GM23338 (cell line): ENCODE results near the gene CNDP1. TPM values are rescaled to one million over a fixed set of nuclear protein-coding genes. Genes with fewer than 3 reads are reported as not detected.

Experiments used
- ATAC-seq: fragments of 200-7000 bp; cut with Tn5 transposase; 3 replicates; pipeline ENCODE4 v1.9.1; 2020
- DNase-seq: peaks from one replicate; pipeline ENCODE4 v3.0.0-alpha.2; 2015; ENCODE audit warnings: low spot score
- H2AFZ ChIP-seq: fragments of 200-600 bp; sonication (generic); 2 replicates; pipeline ENCODE4 v1.8.0; 2016; ENCODE audit warnings: antibody characterized with exemption, mild to moderate bottlenecking, moderate library complexity
- H3F3A ChIP-seq: fragments of 200-600 bp; sonication (generic); replicated peaks from 2 replicates; pipeline ENCODE4 v1.8.0; 2017; ENCODE audit warnings: antibody characterized with exemption, mixed run types, low read depth
- H3K27ac ChIP-seq: fragments of 200-600 bp; sonication (generic); 2 replicates; pipeline ENCODE4 v1.6.1; 2016; ENCODE audit warnings: low read depth
- H3K27me3 ChIP-seq: fragments of 200-600 bp; sonication (generic); 2 replicates; pipeline ENCODE4 v1.8.0; 2016; ENCODE audit warnings: mild to moderate bottlenecking, mixed run types, moderate library complexity; ENCODE audit not compliant: insufficient read depth
- H3K36me3 ChIP-seq: fragments of 200-600 bp; sonication (generic); 2 replicates; pipeline ENCODE4 v1.8.0; 2016; ENCODE audit warnings: mild to moderate bottlenecking; ENCODE audit not compliant: insufficient read depth
- H3K4me1 ChIP-seq: fragments of 200-600 bp; sonication (generic); 2 replicates; pipeline ENCODE4 v1.8.0; 2016; ENCODE audit warnings: mild to moderate bottlenecking, moderate library complexity; ENCODE audit not compliant: insufficient read depth
- H3K4me2 ChIP-seq: fragments of 200-600 bp; sonication (generic); 2 replicates; pipeline ENCODE4 v1.7.1; 2017; ENCODE audit warnings: mixed run types
- H3K4me3 ChIP-seq: fragments of 200-600 bp; sonication (generic); 2 replicates; pipeline ENCODE4 v1.6.1; 2016; ENCODE audit warnings: mixed run types
- H3K79me2 ChIP-seq: fragments of 200-600 bp; sonication (generic); replicated peaks from 2 replicates; pipeline ENCODE4 v1.8.0; 2017; ENCODE audit warnings: mild to moderate bottlenecking; ENCODE audit not compliant: insufficient read depth
- H3K9me2 ChIP-seq: fragments of 200-600 bp; sonication (generic); 2 replicates; pipeline ENCODE4 v1.8.0; 2017; ENCODE audit not compliant: insufficient read depth
- H4K20me1 ChIP-seq: fragments of 200-600 bp; sonication (generic); replicated peaks from 2 replicates; pipeline ENCODE4 v1.8.0; 2017; ENCODE audit warnings: mild to moderate bottlenecking; ENCODE audit not compliant: insufficient read depth
- H3K27ac Mint-ChIP-seq: 2 replicates; pipeline ENCODE4 v1.8.0; 2020; ENCODE audit warnings: inconsistent platforms, mild to moderate bottlenecking, moderate library complexity, mixed read lengths
- H3K27me3 Mint-ChIP-seq: 3 replicates; pipeline ENCODE4 v1.8.0; 2022; ENCODE audit warnings: low read depth, mild to moderate bottlenecking, moderate library complexity, mixed read lengths, inconsistent platforms; ENCODE audit not compliant: insufficient read depth, poor library complexity
- H3K36me3 Mint-ChIP-seq: 3 replicates; pipeline ENCODE4 v1.8.0; 2021; ENCODE audit warnings: low read depth, mild to moderate bottlenecking, inconsistent platforms, moderate library complexity, mixed read lengths
- H3K4me1 Mint-ChIP-seq: 3 replicates; pipeline ENCODE4 v1.8.0; 2020; ENCODE audit warnings: mild to moderate bottlenecking, inconsistent platforms, mixed read lengths
- H3K4me3 Mint-ChIP-seq: 3 replicates; pipeline ENCODE4 v1.8.0; 2021; ENCODE audit warnings: moderate library complexity, mild to moderate bottlenecking, inconsistent platforms, mixed read lengths
- H3K9me3 Mint-ChIP-seq: 3 replicates; pipeline ENCODE4 v1.8.0; 2020; ENCODE audit warnings: moderate library complexity, mild to moderate bottlenecking, inconsistent platforms, mixed read lengths
- CREB1 ChIP-seq: fragments of 250-450 bp; sonication (Bioruptor Pico); IDR thresholded peaks from 2 replicates; pipeline ENCODE4 v1.5.0; 2020; ENCODE audit warnings: low read depth, mild to moderate bottlenecking, moderate library complexity
- EZH2 ChIP-seq: fragments of 200-600 bp; sonication (generic); IDR thresholded peaks from one replicate; pipeline ENCODE4 v1.8.0; 2017; ENCODE audit warnings: antibody characterized with exemption, mild to moderate bottlenecking, low read depth; ENCODE audit not compliant: unreplicated experiment
- JUNB ChIP-seq: IDR thresholded peaks from one replicate; pipeline ENCODE4 v1.6.1; 2016; ENCODE audit warnings: antibody characterized with exemption; ENCODE audit not compliant: unreplicated experiment
- POLR2AphosphoS5 ChIP-seq: IDR thresholded peaks from 2 replicates; pipeline ENCODE4 v1.6.1; 2016; ENCODE audit warnings: antibody characterized with exemption, low read depth
- STAT1 ChIP-seq: IDR thresholded peaks from one replicate; pipeline ENCODE4 v1.6.1; 2016; ENCODE audit warnings: antibody characterized with exemption; ENCODE audit not compliant: unreplicated experiment
- ZNF114 ChIP-seq: fragments of 250-450 bp; sonication (Bioruptor Pico); IDR thresholded peaks from 2 replicates; pipeline ENCODE4 v1.5.0; 2020; ENCODE audit warnings: mild to moderate bottlenecking, moderate library complexity
- polyA plus RNA-seq: library from polyadenylated mRNA; unstranded; fragments of >200 nt; fragmentation: Nextera tagmentation; extraction: Ambion mirVana; gene quantifications from 2 replicates; pipeline ENCODE4 v1.2.1, GENCODE V29; 2016
- total RNA-seq: library from RNA; depleted of rRNA; stranded (reverse); fragments of >200 nt; shearing (Covaris generic); gene quantifications from 2 replicates; pipeline ENCODE4 v1.2.3, GENCODE V29; 2014
- TF ChIP-seq, protein P1 (sequence below): fragments of 250-450 bp; sonication (Bioruptor Pico); IDR thresholded peaks from 2 replicates; pipeline ENCODE4 v1.5.0; 2020; ENCODE audit warnings: mild to moderate bottlenecking, moderate library complexity

Gene CNDP1
- total and polyA plus RNA-seq, 2 experiments from 2014 or later = 0.03 to 0.11 TPM

DNA sequence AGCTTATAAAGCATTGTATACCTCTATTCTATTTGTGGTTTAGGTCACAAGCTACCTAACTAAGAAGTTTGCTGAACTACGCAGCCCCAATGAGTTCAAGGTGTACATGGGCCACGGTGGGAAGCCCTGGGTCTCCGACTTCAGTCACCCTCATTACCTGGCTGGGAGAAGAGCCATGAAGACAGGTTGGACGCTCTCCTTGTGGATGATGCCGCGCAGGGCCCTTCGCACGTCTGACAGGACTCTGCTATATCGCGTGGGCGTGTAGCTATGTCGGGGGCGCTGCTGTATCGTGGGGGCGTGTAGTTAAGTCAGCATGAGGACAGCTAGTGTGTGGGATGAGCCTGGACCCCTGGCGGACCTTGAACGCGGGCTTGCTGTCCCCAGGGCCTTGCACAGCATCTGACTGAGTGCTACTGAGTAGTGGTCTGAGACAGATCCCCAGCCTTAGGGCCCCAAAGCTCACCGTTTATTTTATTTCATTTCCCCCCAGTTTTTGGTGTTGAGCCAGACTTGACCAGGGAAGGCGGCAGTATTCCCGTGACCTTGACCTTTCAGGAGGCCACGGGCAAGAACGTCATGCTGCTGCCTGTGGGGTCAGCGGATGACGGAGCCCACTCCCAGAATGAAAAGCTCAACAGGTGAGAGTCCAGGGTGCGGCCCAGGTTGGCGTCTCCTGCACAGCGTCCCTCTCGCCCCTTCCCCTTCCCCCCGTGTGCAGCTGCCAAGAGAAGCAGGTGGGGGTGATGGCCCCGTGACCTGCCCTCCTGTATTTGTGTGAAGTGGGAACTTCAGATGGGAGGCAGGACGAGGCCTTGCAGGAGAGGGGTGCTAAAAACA lies 15.6 kb upstream of the CNDP1 start:
- ATAC-seq = no peak
- Mint-ChIP-seq H3K9me3 (peaks cover 26% of the 10 kb centered on the region), H3K4me3 (no peak overlapping the region), H3K4me1 (peaks cover 3% of the 10 kb centered on the region; the same call in 2 of the 3 replicates), H3K27me3 (peaks cover 17% of the 10 kb centered on the region), H3K36me3 (peaks cover 89% of the 10 kb centered on the region), H3K27ac (no peak overlapping the region)
- DNase-seq = no peak
- Histone ChIP-seq H3K27ac (no peak overlapping the region), H3K9me2 (no peaks in the 10 kb centered on the region), H3K27me3 (no peaks in the 10 kb centered on the region), H2AFZ (no peak overlapping the region), H3K4me1 (no peaks in the 10 kb centered on the region), H3K79me2 (no peaks in the 10 kb centered on the region), H3K4me2 (no peak overlapping the region), H3K36me3 (0 out of 2 replicates have a peak, but pooled peaks cover 6% of the 10 kb centered on the region), H4K20me1 (no peaks in the 10 kb centered on the region), H3K4me3 (no peak overlapping the region), H3F3A (no peaks in the 10 kb centered on the region)
- TF ChIP-seq POLR2AphosphoS5 (no peak), CREB1 (CRISPR knock-in tag) (no peak)

DNA sequence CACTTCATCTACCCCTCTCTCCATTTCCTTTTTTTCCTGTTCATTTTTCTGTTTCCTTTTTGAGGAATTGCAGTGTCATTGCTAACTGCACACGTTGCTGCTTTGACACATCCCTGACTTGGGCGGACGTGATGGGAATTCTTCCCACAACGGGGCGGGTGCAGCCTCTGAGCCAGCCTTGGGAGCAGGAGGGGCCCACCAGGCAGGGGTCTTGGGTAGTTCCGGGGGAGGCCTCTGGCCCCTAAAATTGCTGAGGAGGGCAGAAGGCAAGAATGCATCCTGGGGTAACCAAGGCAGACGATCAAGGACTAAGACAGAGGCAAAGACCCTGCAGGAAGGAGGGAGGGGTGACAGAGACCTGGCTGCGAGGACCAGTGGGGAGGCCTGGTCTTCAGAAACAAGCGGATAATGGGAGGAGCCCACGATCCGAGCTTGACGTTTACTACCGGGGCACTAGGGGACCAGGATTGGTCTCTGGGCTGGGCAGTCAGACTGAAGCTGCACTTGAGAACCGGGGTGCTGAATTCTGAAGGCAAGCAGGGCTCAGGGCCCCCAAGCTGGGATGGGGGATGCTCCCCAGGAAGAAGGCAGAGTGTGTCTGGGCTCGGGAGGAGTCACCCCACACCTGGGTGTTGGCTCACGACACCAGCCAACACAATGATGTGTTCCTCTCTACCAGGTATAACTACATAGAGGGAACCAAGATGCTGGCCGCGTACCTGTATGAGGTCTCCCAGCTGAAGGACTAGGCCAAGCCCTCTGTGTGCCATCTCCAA lies 14.8 kb upstream of the CNDP1 start:
- Histone ChIP-seq H3K79me2 (no peaks in the 10 kb centered on the region), H3K4me3 (no peak overlapping the region), H3F3A (no peaks in the 10 kb centered on the region), H3K4me1 (no peaks in the 10 kb centered on the region), H3K9me2 (no peaks in the 10 kb centered on the region), H3K4me2 (no peak overlapping the region), H3K27ac (no peak overlapping the region), H4K20me1 (no peaks in the 10 kb centered on the region), H2AFZ (no peak overlapping the region), H3K36me3 (0 out of 2 replicates have a peak, but pooled peaks cover 6% of the 10 kb centered on the region), H3K27me3 (no peaks in the 10 kb centered on the region)
- Mint-ChIP-seq H3K4me1 (peaks cover 3% of the 10 kb centered on the region; the same call in 2 of the 3 replicates), H3K27me3 (peaks cover 17% of the 10 kb centered on the region), H3K27ac (no peak overlapping the region), H3K9me3 (peaks cover 30% of the 10 kb centered on the region), H3K36me3 (peaks cover 92% of the 10 kb centered on the region), H3K4me3 (no peak overlapping the region)
- TF ChIP-seq STAT1 (no peak), ZNF114 (CRISPR knock-in tag) (no peak), EZH2 (no peak), CREB1 (CRISPR knock-in tag) (no peak), JUNB (no peak)
- TF ChIP-seq, protein P1, sequence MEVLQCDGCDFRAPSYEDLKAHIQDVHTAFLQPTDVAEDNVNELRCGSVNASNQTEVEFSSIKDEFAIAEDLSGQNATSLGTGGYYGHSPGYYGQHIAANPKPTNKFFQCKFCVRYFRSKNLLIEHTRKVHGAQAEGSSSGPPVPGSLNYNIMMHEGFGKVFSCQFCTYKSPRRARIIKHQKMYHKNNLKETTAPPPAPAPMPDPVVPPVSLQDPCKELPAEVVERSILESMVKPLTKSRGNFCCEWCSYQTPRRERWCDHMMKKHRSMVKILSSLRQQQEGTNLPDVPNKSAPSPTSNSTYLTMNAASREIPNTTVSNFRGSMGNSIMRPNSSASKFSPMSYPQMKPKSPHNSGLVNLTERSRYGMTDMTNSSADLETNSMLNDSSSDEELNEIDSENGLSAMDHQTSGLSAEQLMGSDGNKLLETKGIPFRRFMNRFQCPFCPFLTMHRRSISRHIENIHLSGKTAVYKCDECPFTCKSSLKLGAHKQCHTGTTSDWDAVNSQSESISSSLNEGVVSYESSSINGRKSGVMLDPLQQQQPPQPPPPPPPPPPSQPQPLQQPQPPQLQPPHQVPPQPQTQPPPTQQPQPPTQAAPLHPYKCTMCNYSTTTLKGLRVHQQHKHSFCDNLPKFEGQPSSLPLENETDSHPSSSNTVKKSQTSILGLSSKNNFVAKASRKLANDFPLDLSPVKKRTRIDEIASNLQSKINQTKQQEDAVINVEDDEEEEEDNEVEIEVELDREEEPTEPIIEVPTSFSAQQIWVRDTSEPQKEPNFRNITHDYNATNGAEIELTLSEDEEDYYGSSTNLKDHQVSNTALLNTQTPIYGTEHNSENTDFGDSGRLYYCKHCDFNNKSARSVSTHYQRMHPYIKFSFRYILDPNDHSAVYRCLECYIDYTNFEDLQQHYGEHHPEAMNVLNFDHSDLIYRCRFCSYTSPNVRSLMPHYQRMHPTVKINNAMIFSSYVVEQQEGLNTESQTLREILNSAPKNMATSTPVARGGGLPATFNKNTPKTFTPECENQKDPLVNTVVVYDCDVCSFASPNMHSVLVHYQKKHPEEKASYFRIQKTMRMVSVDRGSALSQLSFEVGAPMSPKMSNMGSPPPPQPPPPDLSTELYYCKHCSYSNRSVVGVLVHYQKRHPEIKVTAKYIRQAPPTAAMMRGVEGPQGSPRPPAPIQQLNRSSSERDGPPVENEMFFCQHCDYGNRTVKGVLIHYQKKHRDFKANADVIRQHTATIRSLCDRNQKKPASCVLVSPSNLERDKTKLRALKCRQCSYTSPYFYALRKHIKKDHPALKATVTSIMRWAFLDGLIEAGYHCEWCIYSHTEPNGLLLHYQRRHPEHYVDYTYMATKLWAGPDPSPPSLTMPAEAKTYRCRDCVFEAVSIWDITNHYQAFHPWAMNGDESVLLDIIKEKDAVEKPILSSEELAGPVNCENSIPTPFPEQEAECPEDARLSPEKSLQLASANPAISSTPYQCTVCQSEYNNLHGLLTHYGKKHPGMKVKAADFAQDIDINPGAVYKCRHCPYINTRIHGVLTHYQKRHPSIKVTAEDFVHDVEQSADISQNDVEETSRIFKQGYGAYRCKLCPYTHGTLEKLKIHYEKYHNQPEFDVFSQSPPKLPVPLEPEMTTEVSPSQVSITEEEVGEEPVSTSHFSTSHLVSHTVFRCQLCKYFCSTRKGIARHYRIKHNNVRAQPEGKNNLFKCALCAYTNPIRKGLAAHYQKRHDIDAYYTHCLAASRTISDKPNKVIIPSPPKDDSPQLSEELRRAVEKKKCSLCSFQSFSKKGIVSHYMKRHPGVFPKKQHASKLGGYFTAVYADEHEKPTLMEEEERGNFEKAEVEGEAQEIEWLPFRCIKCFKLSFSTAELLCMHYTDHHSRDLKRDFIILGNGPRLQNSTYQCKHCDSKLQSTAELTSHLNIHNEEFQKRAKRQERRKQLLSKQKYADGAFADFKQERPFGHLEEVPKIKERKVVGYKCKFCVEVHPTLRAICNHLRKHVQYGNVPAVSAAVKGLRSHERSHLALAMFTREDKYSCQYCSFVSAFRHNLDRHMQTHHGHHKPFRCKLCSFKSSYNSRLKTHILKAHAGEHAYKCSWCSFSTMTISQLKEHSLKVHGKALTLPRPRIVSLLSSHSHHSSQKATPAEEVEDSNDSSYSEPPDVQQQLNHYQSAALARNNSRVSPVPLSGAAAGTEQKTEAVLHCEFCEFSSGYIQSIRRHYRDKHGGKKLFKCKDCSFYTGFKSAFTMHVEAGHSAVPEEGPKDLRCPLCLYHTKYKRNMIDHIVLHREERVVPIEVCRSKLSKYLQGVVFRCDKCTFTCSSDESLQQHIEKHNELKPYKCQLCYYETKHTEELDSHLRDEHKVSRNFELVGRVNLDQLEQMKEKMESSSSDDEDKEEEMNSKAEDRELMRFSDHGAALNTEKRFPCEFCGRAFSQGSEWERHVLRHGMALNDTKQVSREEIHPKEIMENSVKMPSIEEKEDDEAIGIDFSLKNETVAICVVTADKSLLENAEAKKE (CRISPR knock-in tag) = no peak
- no peak for ATAC-seq
- no peak for DNase-seq
